Cardiac septum (tissue), 1 donor: Measurements from ENCODE around the gene NGEF. TPM values are rescaled to one million over a fixed set of nuclear protein-coding genes. Genes with fewer than 3 reads are reported as not detected.
"Not testable (repeated sequence)": the region's sequence is repeated elsewhere in the genome, so short reads cannot be mapped to it uniquely, and the experiment has no call there.

ENCODE experiments used
- DNase-seq: peaks from one replicate; pipeline ENCODE4 v3.0.0-alpha.2; 2020; ENCODE audit warnings: low spot score
- intact Hi-C: fragments of 100-400 bp; cut with DNase I; formaldehyde crosslinking; loops from one replicate; pipeline ENCODE4 v1.14.0; 2022
- total RNA-seq: library from RNA; stranded (reverse); fragmentation: NEBNext Ultra II Directional; extraction: Animal tissue kit (Norgen Biotek cat#: 25700); gene quantifications from one replicate; pipeline ENCODE4 v1.2.1, GENCODE V29; 2021
- donor health status: DM: no; HTN: no; CAD: no.

The NGEF gene
- total RNA-seq, 1 donor from 2014 or later: 0.24 TPM

- no peak for DNase-seq
- intact Hi-C loops: loop anchor here (2.0 kb wide), 1 partner anchor 47 kb away; no protein-coding TSS in a partner anchor
Measured at GRCh38 chr2:232869138-232870017, 143.7 kb downstream of the NGEF start.

GRCh38 chr2:232866104-232866503, 147.0 kb downstream of the NGEF start:
- DNase-seq: no peak
- intact Hi-C loops: no loop called here

- DNase-seq: no peak
- intact Hi-C loops: no loop called here
Measured at GRCh38 chr2:232865165-232865564, 147.9 kb downstream of the NGEF start.

- intact Hi-C loops: no loop called here
Measured at GRCh38 chr2:232863996-232864395, 149.1 kb downstream of the NGEF start.

GRCh38 chr2:232861353-232861752, 151.7 kb downstream of the NGEF start:
- intact Hi-C loops: no loop called here

More at GRCh38 chr2:232863996-232864395, 149.1 kb downstream of the NGEF start:
- no peak for DNase-seq

GRCh38 chr2:232860593-232861241, 152.3 kb downstream of the NGEF start:
- no peak for DNase-seq
- intact Hi-C loops: no loop called here

More at GRCh38 chr2:232861353-232861752, 151.7 kb downstream of the NGEF start:
- no peak for DNase-seq

GRCh38 chr2:232859385-232859916, 153.6 kb downstream of the NGEF start:
- DNase-seq: no peak
- intact Hi-C loops: no loop called here

GRCh38 chr2:232857158-232857563, 155.9 kb downstream of the NGEF start:
- intact Hi-C loops: no loop called here
- DNase-seq: no peak

- DNase-seq: no peak
- intact Hi-C loops: loop anchor here (5.0 kb wide), 1 partner anchor 398 kb away; the partner anchor contains the start of gene ATG16L1
Measured at GRCh38 chr2:232854082-232854481, 159.0 kb downstream of the NGEF start.

- DNase-seq: no peak
- intact Hi-C loops: loop anchor here (5.0 kb wide), 1 partner anchor 400 kb away; the partner anchor contains the start of gene ATG16L1
Measured at GRCh38 chr2:232852676-232853075, 160.4 kb downstream of the NGEF start.

- not testable (repeated sequence) for DNase-seq
- intact Hi-C loops: loop anchor here (5.0 kb wide), 1 partner anchor 400 kb away; the partner anchor contains the start of gene ATG16L1
Measured at GRCh38 chr2:232852081-232852480, 161.0 kb downstream of the NGEF start.

GRCh38 chr2:232850039-232850438, 163.0 kb downstream of the NGEF start:
- no peak for DNase-seq
- intact Hi-C loops: loop anchor here (5.0 kb wide), 1 partner anchor 402 kb away; the partner anchor contains the start of gene ATG16L1

GRCh38 chr2:232846055-232846454, 167.0 kb downstream of the NGEF start:
- no peak for DNase-seq
- intact Hi-C loops: loop anchor here (10.0 kb wide), 1 partner anchor 241 kb away; no protein-coding TSS in a partner anchor

- no peak for DNase-seq
- intact Hi-C loops: loop anchor here (10.0 kb wide), 1 partner anchor 239 kb away; no protein-coding TSS in a partner anchor
Measured at GRCh38 chr2:232843834-232844233, 169.2 kb downstream of the NGEF start.

- intact Hi-C loops: loop anchor here (10.0 kb wide), 1 partner anchor 238 kb away; no protein-coding TSS in a partner anchor
- DNase-seq: no peak
Measured at GRCh38 chr2:232842689-232843088, 170.4 kb downstream of the NGEF start.

- intact Hi-C loops: loop anchor here (10.0 kb wide), 1 partner anchor 235 kb away; no protein-coding TSS in a partner anchor
- peak; percentile 82 for DNase-seq
Measured at GRCh38 chr2:232839411-232840079, 173.5 kb downstream of the NGEF start.

GRCh38 chr2:232838406-232838874, 174.6 kb downstream of the NGEF start:
- intact Hi-C loops: no loop called here
- no peak for DNase-seq

GRCh38 chr2:232836934-232837333, 176.1 kb downstream of the NGEF start:
- no peak for DNase-seq
- intact Hi-C loops: no loop called here

GRCh38 chr2:232835687-232836208, 177.3 kb downstream of the NGEF start:
- no peak for DNase-seq

More at GRCh38 chr2:232835687-232836208, 177.3 kb downstream of the NGEF start:
- intact Hi-C loops: no loop called here
